B cell (primary cell): ENCODE results near the gene IQCK. TPM values are rescaled to one million over a fixed set of nuclear protein-coding genes. Genes with fewer than 3 reads are reported as not detected.

Experiments
- ATAC-seq: fragments of 200-7000 bp; cut with Tn5 transposase; one replicate; pipeline ENCODE4 v1.10.0; 2021; ENCODE audit warnings: low read depth, mild to moderate bottlenecking, moderate number of reproducible peaks, moderate library complexity
- CTCF ChIA-PET: fragments of 350-600 bp; sonication (Branson Sonifier 250); formaldehyde crosslinking; loops from one replicate; lab custom pipeline; 2021; ENCODE audit warnings: antibody characterized with exemption, inconsistent platforms; lab: Charles Lee
- POLR2A ChIA-PET: fragments of 350-600 bp; sonication (Branson Sonifier 250); formaldehyde crosslinking; loops from one replicate; lab custom pipeline; 2021; ENCODE audit warnings: antibody characterized with exemption; lab: Charles Lee
- DNase-seq: peaks from one replicate; pipeline ENCODE4 v3.0.0; 2013
- H2AFZ ChIP-seq: 2 replicates; pipeline ENCODE4 v1.6.1; 2012; ENCODE audit warnings: mild to moderate bottlenecking, low read depth, low read length; ENCODE audit not compliant: insufficient read depth, poor library complexity, severe bottlenecking
- H3K27ac ChIP-seq, 2 donors: 1 replicate in 1 of 2; 2 replicates in 1 of 2; pipeline ENCODE4 v1.5.1; 2012 to 2013; ENCODE audit warnings: low read length in 2 of 2, mild to moderate bottlenecking in 2 of 2, moderate library complexity in 1 of 2
- H3K27me3 ChIP-seq, 4 experiments: fragments of 200-600 bp in 1 of 4; sonication (generic) in 1 of 4; replicated peaks in 1 of 4; 1 replicate in 2 of 4; 2 replicates in 2 of 4; pipeline versions ENCODE4 v1.6.1 to v1.7.0; 2013 to 2016; ENCODE audit warnings: low read length in 3 of 4, mild to moderate bottlenecking in 2 of 4, mixed read lengths in 1 of 4, moderate library complexity in 1 of 4; ENCODE audit not compliant: insufficient read depth in 4 of 4, control insufficient read depth in 3 of 4; ENCODE audit errors: control extremely low read depth in 1 of 4
- H3K36me3 ChIP-seq, 2 experiments: replicated peaks in 1 of 2; 1 replicate in 1 of 2; 2 replicates in 1 of 2; pipeline versions ENCODE4 v1.6.1 to v1.7.1; 2013; ENCODE audit warnings: low read length in 1 of 2; ENCODE audit not compliant: insufficient read depth in 2 of 2, control insufficient read depth in 1 of 2; ENCODE audit errors: control extremely low read depth in 1 of 2, extremely low read depth in 1 of 2
- H3K4me1 ChIP-seq, 2 donors: fragments of 200-600 bp in 1 of 2; sonication (generic) in 1 of 2; 1 replicate in 1 of 2; 2 replicates in 1 of 2; pipeline versions ENCODE4 v1.5.1 to v1.6.1; 2013 to 2017; ENCODE audit warnings: low read length in 2 of 2; ENCODE audit not compliant: control insufficient read depth in 2 of 2, insufficient read depth in 2 of 2
- H3K4me2 ChIP-seq: replicated peaks from 2 replicates; pipeline ENCODE3; 2012; ENCODE audit warnings: mild to moderate bottlenecking, low read depth, low read length; ENCODE audit not compliant: poor library complexity, severe bottlenecking
- H3K4me3 ChIP-seq, 5 experiments: fragments of 200-600 bp in 1 of 5; sonication (generic) in 1 of 5; 1 replicate in 3 of 5; 2 replicates in 2 of 5; pipeline versions ENCODE4 v1.5.1 to v1.7.0; 2011 to 2016; ENCODE audit warnings: low read length in 4 of 5, mild to moderate bottlenecking in 4 of 5, low read depth in 2 of 5, control low read depth in 1 of 5, moderate library complexity in 1 of 5; ENCODE audit not compliant: insufficient read depth in 1 of 5; ENCODE audit errors: control extremely low read depth in 1 of 5, extremely low read depth in 1 of 5
- H3K79me2 ChIP-seq: fragments of 200-600 bp; sonication (generic); one replicate; pipeline ENCODE4 v1.6.0; 2016; ENCODE audit warnings: low read length; ENCODE audit not compliant: control insufficient read depth, insufficient read depth
- H3K9ac ChIP-seq: fragments of 200-600 bp; sonication (generic); 2 replicates; pipeline ENCODE4 v1.6.1; 2017; ENCODE audit warnings: mild to moderate bottlenecking, low read length, moderate library complexity
- H3K9me3 ChIP-seq, 3 donors: one replicate each; pipeline versions ENCODE4 v1.6.1 to v1.7.1; 2013; ENCODE audit warnings: low read length in 2 of 3; ENCODE audit not compliant: control insufficient read depth in 2 of 3, insufficient read depth in 1 of 3; ENCODE audit errors: control extremely low read depth in 1 of 3
- H4K20me1 ChIP-seq: 2 replicates; pipeline ENCODE4 v1.6.0; 2012; ENCODE audit warnings: mild to moderate bottlenecking, low read length; ENCODE audit not compliant: insufficient read depth, control insufficient read depth, poor library complexity, severe bottlenecking
- H3K27ac Mint-ChIP-seq: one replicate; pipeline ENCODE4 v1.8.0; 2021; ENCODE audit warnings: mixed read lengths
- H3K27me3 Mint-ChIP-seq: one replicate; pipeline ENCODE4 v1.8.0; 2021; ENCODE audit warnings: mixed read lengths
- H3K4me1 Mint-ChIP-seq: one replicate; pipeline ENCODE4 v1.8.0; 2021; ENCODE audit warnings: mixed read lengths
- H3K4me3 Mint-ChIP-seq: one replicate; pipeline ENCODE4 v1.8.0; 2021; ENCODE audit warnings: mixed read lengths
- H3K9me3 Mint-ChIP-seq: one replicate; pipeline ENCODE4 v1.8.0; 2022; ENCODE audit warnings: mixed read lengths; ENCODE audit not compliant: insufficient read depth
- CTCF ChIP-seq: fragments of 200-600 bp; IDR thresholded peaks from one replicate; pipeline ENCODE4 v1.8.0; 2022; ENCODE audit warnings: antibody characterized with exemption, mild to moderate bottlenecking
- EZH2 ChIP-seq: IDR thresholded peaks from 2 replicates; pipeline ENCODE4 v1.6.1; 2012; ENCODE audit warnings: borderline replicate concordance, low read depth, mild to moderate bottlenecking, moderate library complexity, low read length; ENCODE audit not compliant: insufficient read depth, poor library complexity, severe bottlenecking
- WGBS: methylation state at CpG from one replicate; pipeline ENCODE4 v1.1.5; 2013; ENCODE audit warnings: missing lambda C conversion rate; ENCODE audit not compliant: insufficient coverage; 5-methylcytosine and 5-hydroxymethylcytosine counted together
- intact Hi-C: fragments of 100-400 bp; cut with micrococcal nuclease; formaldehyde crosslinking; loops from one replicate; pipeline ENCODE4 v1.10.0; 2022
- polyA plus RNA-seq: library from polyadenylated mRNA; depleted of rRNA; stranded (reverse); fragments of >200 nt; gene quantifications from 2 replicates; pipeline ENCODE4 v1.2.3, GENCODE V29; 2012
- total RNA-seq, 2 donors: library from RNA; stranded (reverse); fragments of 120-200 nt in 1 of 2; gene quantifications; 1 replicate in 1 of 2; 2 replicates in 1 of 2; pipeline versions ENCODE4 v1.2.3 to v1.2.4, GENCODE V29; 2013 to 2022

The IQCK gene
- total and polyA plus RNA-seq, 2 donors (not counting 1 experiment from before 2014, with no cell fraction given), result 1.00 to 3.0 TPM

- Histone ChIP-seq H3K9ac (no peak overlapping the region), H4K20me1 (no peaks in the 10 kb centered on the region), H3K4me1 (peaks cover 0 to 5% of the 10 kb centered on the region in 2 donors), H2AFZ (peak overlapping the region; percentile 49), H3K4me3 (no peak overlapping the region), H3K9me3 (no peaks in the 10 kb centered on the region), H3K79me2 (no peaks in the 10 kb centered on the region), H3K27me3 (no peaks in the 10 kb centered on the region), H3K27ac (no peak overlapping the region), H3K36me3 (no peaks in the 10 kb centered on the region), H3K4me2 (no peak overlapping the region)
- 56% methylated on average over 2 of the region's 5 CpGs for WGBS
- no peaks in the 10 kb centered on the region for H3K9me3 Mint-ChIP-seq
- CTCF ChIA-PET, result interaction anchor here (0.6 kb wide), 1 partner anchor 33 kb away, joined by 6 read pairs; no protein-coding TSS in a partner anchor
- intact Hi-C loops, result no loop called here
- no peak overlapping the region for H3K4me3 Mint-ChIP-seq
- ATAC-seq (no peak), DNase-seq (no peak)
- no peaks in the 10 kb centered on the region for H3K27me3 Mint-ChIP-seq
- H3K4me1 Mint-ChIP-seq, result peaks cover 3% of the 10 kb centered on the region
- H3K27ac Mint-ChIP-seq, result no peak overlapping the region
- POLR2A ChIA-PET, result no interaction called here
- TF ChIP-seq EZH2, result no peak
- no peak for TF ChIP-seq CTCF
These were observed 113.0 kb downstream of the IQCK start for GRCh38 chr16:19830902-19831560.

DNA sequence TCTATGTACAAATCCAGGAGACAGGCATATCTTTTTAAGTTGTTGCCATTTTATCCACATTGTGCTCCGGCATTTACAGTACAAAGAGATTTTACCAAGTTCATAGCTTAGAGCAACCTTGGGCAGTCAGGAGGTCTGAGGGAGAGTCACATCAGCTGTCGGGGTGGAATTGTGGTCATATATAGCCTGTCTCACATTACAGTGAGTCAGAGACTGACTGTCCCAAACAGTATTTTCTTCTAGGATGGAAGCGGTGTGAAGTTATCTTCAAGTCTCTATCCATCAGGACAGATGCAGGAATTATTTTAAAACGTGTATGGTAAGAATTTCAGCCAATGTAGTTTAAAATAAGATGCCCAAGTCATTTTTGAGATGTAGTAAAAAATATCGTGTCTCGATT lies 113.6 kb downstream of the IQCK start:
- Mint-ChIP-seq H3K4me1 (peaks cover 3% of the 10 kb centered on the region), H3K4me3 (no peak overlapping the region), H3K27me3 (no peaks in the 10 kb centered on the region), H3K27ac (no peak overlapping the region), H3K9me3 (no peaks in the 10 kb centered on the region)
- no peaks in the 10 kb centered on the region for H3K36me3 ChIP-seq
- peaks cover 0 to 5% of the 10 kb centered on the region in 2 donors for H3K4me1 ChIP-seq
- H3K9me3 ChIP-seq, result no peaks in the 10 kb centered on the region
- no peak overlapping the region for H3K4me2 ChIP-seq
- no peak for ATAC-seq
- ChIA-PET POLR2A (no interaction called here), CTCF (no interaction called here)
- H4K20me1 ChIP-seq, result no peaks in the 10 kb centered on the region
- H3K4me3 ChIP-seq, result no peak overlapping the region
- no peak overlapping the region for H2AFZ ChIP-seq
- intact Hi-C loops, result no loop called here
- WGBS, result no CpG with 5 or more reads among the region's 6 CpGs
- H3K79me2 ChIP-seq, result no peaks in the 10 kb centered on the region
- no peak overlapping the region for H3K9ac ChIP-seq
- no peaks in the 10 kb centered on the region for H3K27me3 ChIP-seq
- no peak overlapping the region for H3K27ac ChIP-seq
- no peak for TF ChIP-seq CTCF
- TF ChIP-seq EZH2, result no peak
- DNase-seq, result no peak
